Parathyroid adenoma (tissue), 2 donors: ENCODE data around the gene MYCBP2.
"Not testable (repeated sequence)": the region's sequence is repeated elsewhere in the genome, so short reads cannot be mapped to it uniquely, and the experiment has no call there.

Source experiments
- H2AFZ ChIP-seq: fragments of 300-600 bp; sonication (generic); one replicate; pipeline ENCODE4 v1.7.0; 2017; ENCODE audit warnings: antibody characterized with exemption, mild to moderate bottlenecking
- H3K27ac ChIP-seq: fragments of 300-600 bp; sonication (generic); one replicate; pipeline ENCODE4 v1.7.0; 2017
- H3K27me3 ChIP-seq: fragments of 300-600 bp; sonication (generic); one replicate; pipeline ENCODE4 v1.7.0; 2017; ENCODE audit warnings: low read length; ENCODE audit not compliant: control insufficient read depth, insufficient read depth
- H3K36me3 ChIP-seq: fragments of 300-600 bp; sonication (generic); one replicate; pipeline ENCODE4 v1.7.0; 2017; ENCODE audit warnings: low read length; ENCODE audit not compliant: control insufficient read depth, insufficient read depth
- H3K4me1 ChIP-seq: fragments of 300-600 bp; sonication (generic); one replicate; pipeline ENCODE4 v1.7.0; 2017; ENCODE audit warnings: control low read depth
- H3K4me2 ChIP-seq: fragments of 300-600 bp; sonication (generic); one replicate; pipeline ENCODE4 v1.7.0; 2017; ENCODE audit warnings: low read length
- H3K4me3 ChIP-seq: fragments of 300-600 bp; sonication (generic); one replicate; pipeline ENCODE4 v1.7.0; 2017; ENCODE audit warnings: low read depth, low read length
- H3K79me2 ChIP-seq: fragments of 300-600 bp; sonication (generic); one replicate; pipeline ENCODE4 v1.7.0; 2017; ENCODE audit warnings: control low read depth
- H3K9ac ChIP-seq: fragments of 300-600 bp; sonication (generic); one replicate; pipeline ENCODE4 v1.7.0; 2017; ENCODE audit warnings: mild to moderate bottlenecking
- H3K9me3 ChIP-seq: fragments of 300-600 bp; sonication (generic); one replicate; pipeline ENCODE4 v1.7.0; 2017; ENCODE audit warnings: low read length; ENCODE audit not compliant: control insufficient read depth
- TF ChIP-seq, protein P1 (sequence below): fragments of 300-600 bp; sonication (generic); IDR thresholded peaks from one replicate; pipeline ENCODE4 v1.7.0; 2017; ENCODE audit warnings: antibody characterized with exemption, mild to moderate bottlenecking
- donor health status: primary hyperparathyroidism.

Gene MYCBP2

DNA sequence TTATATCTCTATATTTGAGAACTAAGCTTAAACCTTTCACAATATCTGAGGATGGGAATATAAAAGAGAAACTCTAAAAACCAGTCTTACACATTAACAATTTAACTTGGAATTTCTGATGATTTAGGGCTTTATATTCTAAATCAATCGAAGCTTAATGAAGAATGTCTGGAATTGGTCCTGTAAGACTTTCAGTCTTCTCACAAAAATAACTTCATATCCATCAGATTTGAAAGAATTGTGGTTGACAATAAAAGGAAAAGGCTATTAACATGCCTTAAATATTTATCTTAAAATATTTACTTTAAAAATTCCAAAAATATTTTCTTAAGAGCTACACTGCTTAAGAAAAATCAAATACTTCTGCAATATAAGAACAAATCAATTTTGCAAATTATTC, 27.3 kb downstream of the MYCBP2 start:
- Histone ChIP-seq H3K9me3 (no peaks in the 10 kb centered on the region), H3K36me3 (no peaks in the 10 kb centered on the region), H3K79me2 (peaks cover 8% of the 10 kb centered on the region), H3K4me3 (no peak overlapping the region), H3K4me2 (no peak overlapping the region), H3K27ac (no peak overlapping the region), H3K9ac (no peak overlapping the region), H2AFZ (no peak overlapping the region), H3K4me1 (no peaks in the 10 kb centered on the region), H3K27me3 (no peaks in the 10 kb centered on the region)
- TF ChIP-seq, protein P1, sequence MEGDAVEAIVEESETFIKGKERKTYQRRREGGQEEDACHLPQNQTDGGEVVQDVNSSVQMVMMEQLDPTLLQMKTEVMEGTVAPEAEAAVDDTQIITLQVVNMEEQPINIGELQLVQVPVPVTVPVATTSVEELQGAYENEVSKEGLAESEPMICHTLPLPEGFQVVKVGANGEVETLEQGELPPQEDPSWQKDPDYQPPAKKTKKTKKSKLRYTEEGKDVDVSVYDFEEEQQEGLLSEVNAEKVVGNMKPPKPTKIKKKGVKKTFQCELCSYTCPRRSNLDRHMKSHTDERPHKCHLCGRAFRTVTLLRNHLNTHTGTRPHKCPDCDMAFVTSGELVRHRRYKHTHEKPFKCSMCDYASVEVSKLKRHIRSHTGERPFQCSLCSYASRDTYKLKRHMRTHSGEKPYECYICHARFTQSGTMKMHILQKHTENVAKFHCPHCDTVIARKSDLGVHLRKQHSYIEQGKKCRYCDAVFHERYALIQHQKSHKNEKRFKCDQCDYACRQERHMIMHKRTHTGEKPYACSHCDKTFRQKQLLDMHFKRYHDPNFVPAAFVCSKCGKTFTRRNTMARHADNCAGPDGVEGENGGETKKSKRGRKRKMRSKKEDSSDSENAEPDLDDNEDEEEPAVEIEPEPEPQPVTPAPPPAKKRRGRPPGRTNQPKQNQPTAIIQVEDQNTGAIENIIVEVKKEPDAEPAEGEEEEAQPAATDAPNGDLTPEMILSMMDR: no peak

DNA sequence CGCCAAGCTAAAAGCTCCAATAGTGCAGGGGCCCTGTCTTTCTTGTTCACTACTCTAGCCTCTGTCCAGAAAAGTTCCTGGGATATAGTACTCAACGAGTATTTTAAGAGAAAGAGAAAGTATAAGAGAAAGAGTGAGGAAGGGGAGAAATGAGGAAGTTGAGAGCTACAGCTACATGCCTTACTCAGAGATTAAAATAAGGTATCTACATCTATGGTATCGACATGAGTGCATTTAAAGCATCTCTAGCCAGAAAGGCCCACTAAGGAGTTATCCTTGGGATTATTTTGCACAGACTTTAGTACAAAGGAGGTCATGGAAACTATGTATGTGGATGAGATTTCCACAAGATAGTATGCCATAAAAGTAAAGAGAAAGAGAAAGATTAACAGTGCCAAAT, 28.5 kb downstream of the MYCBP2 start:
- H3K4me1 ChIP-seq: no peaks in the 10 kb centered on the region
- TF ChIP-seq, protein P1: no peak
- H3K4me3 ChIP-seq: no peak overlapping the region
- H3K27me3 ChIP-seq: no peaks in the 10 kb centered on the region
- no peak overlapping the region for H3K4me2 ChIP-seq
- no peak overlapping the region for H3K9ac ChIP-seq
- no peak overlapping the region for H3K27ac ChIP-seq
- no peaks in the 10 kb centered on the region for H3K9me3 ChIP-seq
- H2AFZ ChIP-seq: no peak overlapping the region
- H3K79me2 ChIP-seq: peaks cover 8% of the 10 kb centered on the region
- H3K36me3 ChIP-seq: no peaks in the 10 kb centered on the region

DNA sequence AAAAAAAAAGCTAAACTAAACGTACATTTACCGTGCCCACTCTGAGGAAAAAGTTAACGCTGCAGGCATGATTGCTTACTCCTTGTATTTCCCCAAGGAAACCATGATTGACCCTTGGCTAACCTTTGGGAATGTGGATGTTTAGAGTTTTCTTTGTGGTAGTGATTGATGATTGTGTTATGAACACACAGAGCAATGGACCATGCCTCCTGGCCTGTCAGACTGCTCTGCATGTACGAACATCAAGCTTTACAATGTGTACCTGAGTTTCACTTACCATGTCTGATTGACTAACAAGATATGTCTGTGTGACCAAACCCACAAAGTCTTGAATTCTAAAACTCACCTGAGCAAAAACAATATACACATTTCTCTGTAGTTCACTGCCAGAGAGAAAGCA, 35.1 kb downstream of the MYCBP2 start:
- Histone ChIP-seq H2AFZ (no peak overlapping the region), H3K27me3 (no peaks in the 10 kb centered on the region), H3K4me1 (no peaks in the 10 kb centered on the region), H3K79me2 (no peaks in the 10 kb centered on the region), H3K9ac (no peak overlapping the region), H3K9me3 (no peaks in the 10 kb centered on the region), H3K27ac (no peak overlapping the region), H3K4me3 (no peak overlapping the region), H3K36me3 (no peaks in the 10 kb centered on the region), H3K4me2 (no peak overlapping the region)
- TF ChIP-seq, protein P1: no peak

DNA sequence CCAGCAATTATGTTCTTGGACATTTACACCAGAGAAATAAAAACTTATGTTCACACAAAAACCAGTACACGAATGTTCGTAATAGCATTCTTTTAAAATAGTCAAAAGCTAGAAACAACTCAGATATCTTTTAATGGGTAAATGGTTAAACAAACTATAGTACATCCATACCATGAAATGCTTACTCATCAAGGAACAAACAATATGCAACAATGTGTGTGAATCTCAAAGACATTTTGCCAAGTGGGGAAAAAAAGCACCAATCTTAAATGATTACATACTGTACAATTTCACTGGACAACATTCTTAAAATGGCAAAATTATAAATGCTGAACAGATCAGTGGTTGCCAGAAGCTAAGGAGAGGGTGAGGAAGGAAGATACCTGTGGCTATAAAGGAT, 36.6 kb downstream of the MYCBP2 start:
- H3K4me2 ChIP-seq: no peak overlapping the region
- no peak overlapping the region for H2AFZ ChIP-seq
- no peak overlapping the region for H3K27ac ChIP-seq
- no peaks in the 10 kb centered on the region for H3K4me1 ChIP-seq
- no peak overlapping the region for H3K4me3 ChIP-seq
- H3K27me3 ChIP-seq: no peaks in the 10 kb centered on the region
- no peaks in the 10 kb centered on the region for H3K79me2 ChIP-seq
- no peaks in the 10 kb centered on the region for H3K36me3 ChIP-seq
- no peaks in the 10 kb centered on the region for H3K9me3 ChIP-seq
- TF ChIP-seq, protein P1: no peak
- H3K9ac ChIP-seq: no peak overlapping the region

DNA sequence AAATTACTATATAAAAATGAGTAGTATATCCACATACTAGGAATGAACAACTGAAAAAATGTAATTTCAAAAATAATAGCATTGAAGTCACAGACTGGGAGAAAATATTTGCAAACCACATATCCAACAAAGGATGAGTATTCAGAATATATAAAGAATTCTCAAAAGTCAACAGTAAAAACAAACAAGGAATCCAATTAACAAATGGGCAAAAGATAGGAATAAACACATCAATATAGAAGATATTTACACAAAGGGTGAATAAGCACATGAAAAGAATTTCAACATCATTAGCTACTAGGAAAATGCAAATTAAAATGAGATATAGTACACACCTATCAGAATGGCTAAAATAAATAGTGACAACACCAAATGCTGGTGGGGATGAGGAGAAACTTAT, 37.0 kb downstream of the MYCBP2 start:
- Histone ChIP-seq H3K36me3 (no peaks in the 10 kb centered on the region), H3K27ac (no peak overlapping the region), H3K9me3 (no peaks in the 10 kb centered on the region), H3K27me3 (no peaks in the 10 kb centered on the region), H3K79me2 (no peaks in the 10 kb centered on the region), H2AFZ (no peak overlapping the region), H3K9ac (no peak overlapping the region), H3K4me1 (no peaks in the 10 kb centered on the region), H3K4me3 (no peak overlapping the region), H3K4me2 (no peak overlapping the region)
- TF ChIP-seq, protein P1: no peak

DNA sequence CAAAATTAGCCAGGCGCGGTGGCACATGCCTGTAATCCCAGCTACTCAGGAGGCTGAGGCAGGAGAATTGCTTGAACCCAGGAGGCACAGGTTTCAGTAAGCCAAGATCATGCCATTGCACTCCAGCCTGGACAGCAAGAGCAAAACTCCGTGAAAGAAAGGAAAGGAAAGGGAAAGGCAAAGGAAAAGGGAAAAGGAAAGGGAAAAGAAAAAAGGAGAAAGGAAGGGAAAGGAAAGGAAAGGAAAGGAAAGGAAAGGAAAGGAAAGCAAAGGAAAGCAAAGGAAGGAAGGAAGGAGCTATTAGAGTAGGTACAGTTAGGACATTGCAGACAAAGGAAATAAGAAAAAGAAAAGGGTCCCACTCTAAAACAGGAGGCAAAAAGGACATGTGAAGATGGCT, 41.3 kb downstream of the MYCBP2 start:
- not testable (repeated sequence) for H3K9me3 ChIP-seq, H3K9ac ChIP-seq, H3K27ac ChIP-seq, H3K36me3 ChIP-seq, H3K27me3 ChIP-seq, H3K4me3 ChIP-seq, H2AFZ ChIP-seq, H3K4me2 ChIP-seq, H3K4me1 ChIP-seq, H3K79me2 ChIP-seq
